IPS DF 6.9 (cell line): Measurements from ENCODE around the gene ITGA8.

Source experiments
- DNase-seq: peaks from one replicate; pipeline ENCODE4 v3.0.0-alpha.2; 2013; ENCODE audit warnings: low read depth, low spot score
- H3K27ac ChIP-seq: one replicate; pipeline ENCODE4 v1.5.1; 2013; ENCODE audit warnings: low read length, control low read depth
- H3K27me3 ChIP-seq: 2 replicates; pipeline ENCODE4 v1.6.1; 2013; ENCODE audit warnings: mild to moderate bottlenecking, low read length; ENCODE audit not compliant: control insufficient read depth, insufficient read depth
- H3K36me3 ChIP-seq: 2 replicates; pipeline ENCODE4 v1.6.1; 2013; ENCODE audit warnings: low read length; ENCODE audit not compliant: control insufficient read depth, insufficient read depth
- H3K4me1 ChIP-seq: 2 replicates; pipeline ENCODE4 v1.6.1; 2013; ENCODE audit warnings: low read length; ENCODE audit not compliant: control insufficient read depth, insufficient read depth
- H3K4me3 ChIP-seq: 2 replicates; pipeline ENCODE4 v1.5.1; 2013; ENCODE audit warnings: mild to moderate bottlenecking, low read length
- H3K9me3 ChIP-seq: 2 replicates; pipeline ENCODE4 v1.6.1; 2013; ENCODE audit warnings: low read length, inconsistent platforms; ENCODE audit not compliant: control insufficient read depth, insufficient read depth
- WGBS: extraction: QIAGEN DNeasy Blood & Tissue Kit; methylation state at CpG from one replicate; pipeline ENCODE4 v1.1.7; 2013; ENCODE audit warnings: mixed read lengths, missing lambda C conversion rate; ENCODE audit not compliant: insufficient read length, insufficient coverage; 5-methylcytosine and 5-hydroxymethylcytosine counted together

The ITGA8 gene

DNA sequence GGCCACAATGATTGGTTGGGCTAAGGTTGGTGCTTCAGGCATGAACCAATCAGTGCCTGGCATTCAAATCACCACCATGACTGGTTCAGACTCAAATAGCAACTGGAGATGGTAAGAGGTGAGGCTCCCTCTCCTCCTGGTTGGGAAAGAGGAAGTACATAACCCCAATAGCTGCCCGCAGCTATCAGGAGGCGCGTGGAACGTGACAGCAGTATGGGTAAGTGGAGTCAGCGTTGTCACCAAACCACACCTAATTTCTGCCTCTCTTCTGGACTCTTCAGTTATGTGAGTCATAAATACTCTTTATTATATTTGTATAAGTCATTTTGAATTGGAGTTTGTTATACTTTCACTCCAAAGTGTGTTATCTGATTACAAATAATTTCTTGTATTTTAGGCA lies 17.9 kb upstream of the ITGA8 start:
- H3K27me3 ChIP-seq: no peaks in the 10 kb centered on the region
- no peaks in the 10 kb centered on the region for H3K4me1 ChIP-seq
- H3K4me3 ChIP-seq: no peak overlapping the region
- H3K27ac ChIP-seq: no peak overlapping the region
- no peaks in the 10 kb centered on the region for H3K9me3 ChIP-seq
- no peak for DNase-seq
- H3K36me3 ChIP-seq: no peaks in the 10 kb centered on the region
- no CpG with 5 or more reads among the region's 5 CpGs for WGBS

DNA sequence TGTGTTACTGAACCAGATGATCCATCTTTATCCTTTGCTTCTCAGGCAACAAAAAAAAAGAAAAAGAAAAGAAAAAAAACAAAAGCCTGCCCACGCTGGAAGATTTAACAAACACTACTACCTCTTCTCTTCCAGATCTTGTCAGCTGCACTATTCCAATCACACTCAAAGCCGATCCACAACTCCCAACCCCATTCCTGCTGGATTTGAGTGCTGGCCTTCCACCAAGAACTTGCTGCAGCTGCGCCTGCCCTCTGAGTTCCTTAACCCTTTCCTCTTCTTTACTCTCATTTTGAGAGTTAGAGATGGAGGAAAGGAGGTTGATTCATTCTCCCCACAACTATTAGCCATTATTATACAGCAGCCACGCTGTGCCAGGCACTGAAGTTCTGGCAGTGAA lies 16.0 kb upstream of the ITGA8 start:
- no peak for DNase-seq
- no peak overlapping the region for H3K27ac ChIP-seq
- WGBS: no CpG with 5 or more reads among the region's 4 CpGs

DNA sequence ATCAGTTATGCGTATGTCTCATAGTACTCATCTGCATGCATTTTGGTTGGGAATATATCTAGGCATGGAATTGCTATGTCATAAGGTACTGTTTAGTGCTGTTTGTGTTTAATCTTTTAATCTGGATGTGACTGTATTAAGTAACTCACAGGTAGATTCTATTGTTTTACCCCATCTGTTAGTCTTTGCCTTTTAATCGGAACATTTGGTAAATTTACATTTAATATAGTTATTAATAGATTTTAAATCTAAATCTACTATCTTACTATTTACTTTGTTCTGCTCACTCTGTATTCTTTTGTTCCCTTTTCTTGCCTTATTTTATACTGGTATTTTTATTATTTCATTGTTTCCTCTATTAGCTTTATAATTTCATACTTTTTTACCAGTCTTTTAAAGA lies 10.6 kb upstream of the ITGA8 start:
- H3K4me3 ChIP-seq: no peak overlapping the region
- no peaks in the 10 kb centered on the region for H3K27me3 ChIP-seq
- no peaks in the 10 kb centered on the region; the same call in 1 of the 2 replicates for H3K4me1 ChIP-seq
- no peak overlapping the region for H3K27ac ChIP-seq
- WGBS: no CpG with 5 or more reads among the region's 2 CpGs
- DNase-seq: no peak
- no peaks in the 10 kb centered on the region for H3K36me3 ChIP-seq
- no peaks in the 10 kb centered on the region for H3K9me3 ChIP-seq

More for the DNA sequence above, 16.0 kb upstream of the ITGA8 start:
- H3K4me3 ChIP-seq: no peak overlapping the region
- H3K36me3 ChIP-seq: no peaks in the 10 kb centered on the region
- no peaks in the 10 kb centered on the region for H3K27me3 ChIP-seq
- H3K9me3 ChIP-seq: no peaks in the 10 kb centered on the region
- H3K4me1 ChIP-seq: no peaks in the 10 kb centered on the region

DNA sequence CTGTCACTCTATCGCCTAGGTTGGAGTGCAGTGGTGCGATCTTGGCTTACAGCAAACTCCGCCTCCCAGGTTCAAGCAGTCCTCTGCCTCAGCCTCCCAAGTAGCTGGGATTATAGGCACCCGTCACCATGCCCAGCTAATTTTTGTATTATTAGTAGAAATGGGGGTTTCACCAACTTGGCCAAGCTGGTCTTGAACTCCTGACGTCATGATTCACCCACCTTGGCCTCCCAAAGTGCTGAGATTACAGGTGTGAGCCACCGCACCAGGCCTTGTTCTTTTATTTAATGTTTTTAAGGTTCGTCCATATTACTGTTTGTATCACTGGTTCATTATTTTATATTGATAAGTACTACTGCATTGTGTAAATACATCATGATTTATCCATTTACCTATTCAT lies 10.2 kb upstream of the ITGA8 start:
- no peak for DNase-seq
- Histone ChIP-seq H3K36me3 (no peaks in the 10 kb centered on the region), H3K27me3 (no peaks in the 10 kb centered on the region), H3K4me3 (no peak overlapping the region), H3K4me1 (no peaks in the 10 kb centered on the region; the same call in 1 of the 2 replicates), H3K27ac (no peak overlapping the region), H3K9me3 (no peaks in the 10 kb centered on the region)
- WGBS: no CpG with 5 or more reads among the region's 7 CpGs

DNA sequence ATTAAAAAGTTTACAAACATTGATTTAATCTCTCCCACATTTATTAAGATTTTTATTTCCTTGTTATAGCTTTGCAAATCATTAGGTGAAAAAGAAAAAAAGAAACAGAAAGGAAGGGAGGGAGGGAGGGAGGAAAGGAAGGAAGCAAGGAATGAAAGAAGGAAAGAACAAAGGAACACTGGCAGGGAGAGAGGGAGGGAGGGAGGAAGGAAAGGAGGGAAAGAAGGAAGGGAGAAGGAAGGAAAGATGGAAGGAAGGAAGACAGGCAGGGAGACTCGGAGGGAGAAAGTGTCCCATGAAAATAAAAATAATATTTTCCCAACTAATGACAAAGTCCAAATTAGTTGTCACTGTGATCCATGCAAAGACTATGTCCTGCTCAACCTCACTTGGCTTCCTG lies 6.3 kb upstream of the ITGA8 start:
- no CpG with 5 or more reads among the region's 1 CpG for WGBS
- H3K36me3 ChIP-seq: no peaks in the 10 kb centered on the region
- H3K9me3 ChIP-seq: no peaks in the 10 kb centered on the region
- no peak overlapping the region for H3K27ac ChIP-seq
- no peak overlapping the region for H3K4me3 ChIP-seq
- no peak for DNase-seq
- no peaks in the 10 kb centered on the region; the same call in 1 of the 2 replicates for H3K4me1 ChIP-seq
- no peaks in the 10 kb centered on the region for H3K27me3 ChIP-seq

DNA sequence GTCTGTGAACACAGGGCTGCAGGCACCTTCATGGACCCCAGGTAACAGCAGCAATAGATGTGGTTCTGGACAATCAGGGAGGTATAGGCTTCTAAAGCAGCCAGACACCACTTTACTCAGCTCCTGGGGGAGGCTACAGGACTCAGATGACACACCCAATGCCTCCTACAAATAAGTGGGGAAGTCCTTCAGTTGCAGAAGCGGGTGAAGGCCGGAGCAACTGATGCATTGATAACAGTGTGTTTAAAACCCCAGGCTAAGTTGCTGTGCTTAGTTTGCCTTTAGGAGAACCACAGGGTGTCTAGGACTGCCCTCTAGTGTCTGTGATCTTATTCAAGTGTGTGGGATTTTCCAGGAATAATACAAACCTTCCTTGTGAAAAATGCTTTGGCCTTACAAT lies 5.9 kb upstream of the ITGA8 start:
- H3K27ac ChIP-seq: no peak overlapping the region
- no peak for DNase-seq

DNA sequence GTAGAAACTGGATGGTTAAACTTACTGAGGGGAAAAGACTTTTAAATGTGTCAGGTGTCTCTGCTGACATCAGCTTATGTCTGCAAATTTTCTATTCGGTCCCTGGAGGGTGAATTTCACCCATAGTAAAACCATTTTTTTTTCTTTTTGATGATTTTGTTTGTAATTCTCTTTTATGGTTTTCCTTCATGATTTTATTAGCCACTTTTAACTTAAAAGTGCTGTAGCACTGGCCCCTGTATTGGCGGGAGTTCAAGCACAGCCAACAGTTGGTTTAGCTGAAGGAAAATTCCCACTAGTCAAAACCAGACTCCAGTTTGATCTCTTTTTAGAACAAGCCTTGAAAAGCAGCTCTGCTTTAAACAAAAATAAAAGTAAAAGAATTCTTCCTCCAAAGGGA lies 5.0 kb upstream of the ITGA8 start:
- Histone ChIP-seq H3K36me3 (no peaks in the 10 kb centered on the region), H3K27ac (no peak overlapping the region), H3K27me3 (no peaks in the 10 kb centered on the region; the same call in 1 of the 2 replicates), H3K4me1 (no peaks in the 10 kb centered on the region; the same call in 1 of the 2 replicates), H3K9me3 (no peaks in the 10 kb centered on the region), H3K4me3 (no peak overlapping the region)
- WGBS: no CpG with 5 or more reads among the region's 2 CpGs
- DNase-seq: no peak

More for the DNA sequence above, 5.9 kb upstream of the ITGA8 start:
- Histone ChIP-seq H3K36me3 (no peaks in the 10 kb centered on the region), H3K9me3 (no peaks in the 10 kb centered on the region), H3K4me3 (no peak overlapping the region), H3K27me3 (no peaks in the 10 kb centered on the region), H3K4me1 (no peaks in the 10 kb centered on the region; the same call in 1 of the 2 replicates)
- no CpG with 5 or more reads among the region's 2 CpGs for WGBS

DNA sequence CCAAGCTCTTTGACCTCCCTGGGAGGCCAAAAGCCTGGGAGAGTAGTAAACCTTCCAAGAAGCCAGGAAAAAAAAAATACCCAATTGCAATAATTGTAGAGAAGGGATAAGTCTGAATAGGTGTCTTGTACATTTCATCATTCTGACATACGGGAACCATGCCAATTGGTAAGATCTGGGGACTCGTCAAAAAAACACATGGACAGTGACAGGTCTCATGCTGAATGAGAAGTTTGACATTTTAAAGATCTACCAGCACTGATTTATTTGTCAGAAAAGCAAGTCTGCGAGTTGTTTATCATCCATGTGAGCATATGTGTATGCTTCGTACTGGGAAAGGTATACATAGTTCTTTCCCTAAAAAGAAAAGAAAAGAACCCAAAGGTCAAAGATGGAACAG lies 4.1 kb upstream of the ITGA8 start:
- no peak overlapping the region for H3K4me3 ChIP-seq
- H3K4me1 ChIP-seq: no peaks in the 10 kb centered on the region; the same call in 1 of the 2 replicates
- H3K9me3 ChIP-seq: no peaks in the 10 kb centered on the region
- no peak overlapping the region for H3K27ac ChIP-seq
- no peak for DNase-seq
- H3K27me3 ChIP-seq: peaks cover 6% of the 10 kb centered on the region; the same call in 1 of the 2 replicates
- WGBS: no CpG with 5 or more reads among the region's 4 CpGs
- H3K36me3 ChIP-seq: no peaks in the 10 kb centered on the region

DNA sequence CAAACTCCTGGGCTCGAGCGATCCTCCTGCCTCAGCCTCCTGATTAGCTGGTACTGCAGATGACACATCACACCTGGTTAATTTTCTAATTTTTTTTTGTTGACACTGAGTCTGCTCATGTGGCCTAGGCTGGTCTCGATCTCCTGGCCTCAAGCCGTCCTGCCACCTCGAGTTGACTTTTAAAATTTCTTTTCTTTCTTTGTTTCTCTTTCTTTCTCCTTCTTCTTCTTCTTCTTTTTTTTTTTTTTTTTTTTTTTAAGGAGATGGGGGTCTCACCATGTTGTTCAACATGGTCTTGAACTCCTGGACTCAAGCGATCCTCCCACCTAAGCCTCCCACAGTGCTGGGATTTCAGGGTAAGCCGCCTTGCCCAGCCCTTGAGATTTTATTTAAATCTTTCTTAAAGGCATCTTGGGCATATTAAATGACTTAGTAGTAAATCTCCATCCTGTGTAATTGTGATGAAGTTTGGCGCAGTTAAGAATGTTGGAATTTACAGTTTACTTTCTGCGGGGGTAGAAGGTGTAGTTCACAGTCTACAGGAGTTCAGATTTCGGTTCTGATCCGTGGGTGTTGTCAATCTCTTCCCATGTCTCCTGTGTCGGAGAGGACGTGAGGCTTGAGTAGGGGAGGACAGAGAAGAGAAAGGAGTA lies 1.0 kb upstream of the ITGA8 start:
- Histone ChIP-seq H3K4me3 (no peak overlapping the region), H3K4me1 (no peaks in the 10 kb centered on the region; the same call in 1 of the 2 replicates), H3K27me3 (peaks cover 13% of the 10 kb centered on the region; the same call in 1 of the 2 replicates), H3K9me3 (no peaks in the 10 kb centered on the region), H3K36me3 (no peaks in the 10 kb centered on the region), H3K27ac (no peak overlapping the region)
- no peak for DNase-seq
- no CpG with 5 or more reads among the region's 13 CpGs for WGBS

DNA sequence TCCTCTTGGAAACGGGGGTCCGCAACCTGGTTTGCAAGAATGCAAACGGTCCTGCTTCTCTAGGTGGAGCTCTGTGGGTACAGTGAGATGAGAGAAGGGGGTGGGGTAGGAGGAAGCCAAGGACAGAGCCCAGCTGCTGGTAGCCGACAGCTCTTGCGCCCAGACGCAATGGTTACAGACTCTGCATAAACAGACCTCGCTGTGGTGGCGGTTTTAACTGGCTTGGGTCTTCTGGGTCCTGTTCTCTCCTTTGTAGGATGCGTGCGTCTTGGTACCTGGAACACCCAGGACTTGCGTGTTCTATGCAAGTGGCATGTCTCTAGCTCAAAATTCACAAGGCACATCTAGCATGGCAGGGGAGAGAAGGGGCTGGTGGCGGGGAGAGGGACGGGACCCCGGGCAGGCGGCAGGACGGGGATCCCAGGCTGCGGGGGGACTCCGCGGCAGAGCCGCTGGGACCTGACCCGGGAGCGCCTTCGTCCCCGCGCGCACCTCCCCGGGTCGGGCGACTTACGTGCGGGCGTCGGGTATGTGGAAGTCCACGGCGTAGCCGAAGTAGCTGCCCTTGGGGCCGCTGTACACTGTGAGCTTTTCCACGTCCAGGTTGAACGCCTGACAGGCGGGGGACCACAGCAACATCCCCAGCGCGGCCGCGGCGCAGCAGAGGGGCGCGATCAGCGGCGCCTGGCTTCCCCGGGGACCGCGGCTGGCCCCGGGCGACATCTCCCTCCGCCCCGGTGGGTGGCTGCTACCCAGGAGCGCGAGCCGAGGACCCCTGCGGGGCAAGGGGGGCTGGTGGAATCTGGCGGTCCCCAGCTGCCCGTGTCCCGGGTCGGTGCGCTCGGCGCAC lies 448 bp downstream of the ITGA8 start:
- no CpG with 5 or more reads among the region's 67 CpGs for WGBS
- no peak overlapping the region for H3K27ac ChIP-seq
- H3K4me1 ChIP-seq: no peaks in the 10 kb centered on the region
- no peaks in the 10 kb centered on the region for H3K36me3 ChIP-seq
- H3K9me3 ChIP-seq: no peaks in the 10 kb centered on the region
- no peak for DNase-seq
- peaks cover 13% of the 10 kb centered on the region; the same call in 1 of the 2 replicates for H3K27me3 ChIP-seq
- peak overlapping the region; percentile 35; the same call in 1 of the 2 replicates for H3K4me3 ChIP-seq
